Vagina (tissue), 2 donors: ENCODE measurements around the gene CDK2AP2.

ENCODE experiments used
- POLR2A ChIP-seq, 2 donors: fragments of 450-650 bp; IDR thresholded peaks; one replicate each; pipeline ENCODE4 v1.6.1; 2017; ENCODE audit warnings: antibody characterized with exemption in 2 of 2, mild to moderate bottlenecking in 2 of 2, moderate library complexity in 2 of 2
- POLR2AphosphoS5 ChIP-seq, 2 donors: sonication (generic); formaldehyde crosslinking; IDR thresholded peaks; one replicate each; pipeline ENCODE4 v1.9.0; 2017; ENCODE audit warnings: antibody characterized with exemption in 2 of 2, mild to moderate bottlenecking in 2 of 2, low read depth in 1 of 2; ENCODE audit not compliant: insufficient read depth in 1 of 2
- TF ChIP-seq, protein P1 (sequence below), 3 experiments: fragments of 450-650 bp in 2 of 3; fragments of 200-600 bp in 1 of 3; sonication (generic) in 1 of 3; IDR thresholded peaks; one replicate each; pipeline ENCODE4 v1.5.1; 2017 to 2019; ENCODE audit warnings: antibody characterized with exemption in 3 of 3, mild to moderate bottlenecking in 2 of 3, moderate library complexity in 2 of 3

GRCh38 chr11:67489203-67489884, 18.6 kb downstream of the CDK2AP2 start:
- no peak for TF ChIP-seq POLR2AphosphoS5 (IDR thresholded peaks at IDR 0.05; ENCODE audit: insufficient read depth in 1 of 2, low read depth in 1 of 2)
- TF ChIP-seq, protein P1, sequence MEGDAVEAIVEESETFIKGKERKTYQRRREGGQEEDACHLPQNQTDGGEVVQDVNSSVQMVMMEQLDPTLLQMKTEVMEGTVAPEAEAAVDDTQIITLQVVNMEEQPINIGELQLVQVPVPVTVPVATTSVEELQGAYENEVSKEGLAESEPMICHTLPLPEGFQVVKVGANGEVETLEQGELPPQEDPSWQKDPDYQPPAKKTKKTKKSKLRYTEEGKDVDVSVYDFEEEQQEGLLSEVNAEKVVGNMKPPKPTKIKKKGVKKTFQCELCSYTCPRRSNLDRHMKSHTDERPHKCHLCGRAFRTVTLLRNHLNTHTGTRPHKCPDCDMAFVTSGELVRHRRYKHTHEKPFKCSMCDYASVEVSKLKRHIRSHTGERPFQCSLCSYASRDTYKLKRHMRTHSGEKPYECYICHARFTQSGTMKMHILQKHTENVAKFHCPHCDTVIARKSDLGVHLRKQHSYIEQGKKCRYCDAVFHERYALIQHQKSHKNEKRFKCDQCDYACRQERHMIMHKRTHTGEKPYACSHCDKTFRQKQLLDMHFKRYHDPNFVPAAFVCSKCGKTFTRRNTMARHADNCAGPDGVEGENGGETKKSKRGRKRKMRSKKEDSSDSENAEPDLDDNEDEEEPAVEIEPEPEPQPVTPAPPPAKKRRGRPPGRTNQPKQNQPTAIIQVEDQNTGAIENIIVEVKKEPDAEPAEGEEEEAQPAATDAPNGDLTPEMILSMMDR (IDR thresholded peaks at IDR 0.05), result no peak
- TF ChIP-seq POLR2A (IDR thresholded peaks at IDR 0.05), result no peak
